Thymus (tissue), 11 donors: ENCODE measurements around the gene ARHGAP15. TPM values are rescaled to one million over a fixed set of nuclear protein-coding genes. Genes with fewer than 3 reads are reported as not detected.

Experiments used
- DNase-seq, 9 donors: peaks; one replicate each; pipeline ENCODE4 v3.0.0-alpha.2; 2013; ENCODE audit warnings: low spot score in 9 of 9, low read depth in 6 of 9, missing footprints in 1 of 9
- H3K27ac ChIP-seq, 2 donors: one replicate each; pipeline ENCODE4 v1.5.1; 2013; ENCODE audit warnings: control low read depth in 1 of 2, low read depth in 1 of 2, low read length in 1 of 2, mild to moderate bottlenecking in 1 of 2, moderate library complexity in 1 of 2
- H3K27me3 ChIP-seq, 2 donors: one replicate each; pipeline ENCODE4 v1.5.1; 2013; ENCODE audit warnings: low read length in 1 of 2; ENCODE audit not compliant: control insufficient read depth in 2 of 2, insufficient read depth in 1 of 2
- H3K36me3 ChIP-seq, 2 donors: one replicate each; pipeline ENCODE4 v1.5.1; 2013; ENCODE audit warnings: low read length in 1 of 2, mild to moderate bottlenecking in 1 of 2, moderate library complexity in 1 of 2; ENCODE audit not compliant: control insufficient read depth in 2 of 2, insufficient read depth in 2 of 2
- H3K4me1 ChIP-seq, 2 donors: one replicate each; pipeline ENCODE4 v1.5.1; 2013; ENCODE audit warnings: low read length in 2 of 2; ENCODE audit not compliant: control insufficient read depth in 2 of 2, insufficient read depth in 2 of 2
- H3K4me3 ChIP-seq, 2 donors: one replicate each; pipeline ENCODE4 v1.5.1; 2013; ENCODE audit warnings: low read length in 2 of 2, control low read depth in 1 of 2, mild to moderate bottlenecking in 1 of 2
- H3K9me3 ChIP-seq, 2 donors: one replicate each; pipeline ENCODE4 v1.5.1; 2013; ENCODE audit warnings: low read length in 1 of 2, mild to moderate bottlenecking in 1 of 2; ENCODE audit not compliant: control insufficient read depth in 2 of 2, insufficient read depth in 1 of 2
- WGBS: extraction: QIAGEN DNeasy Blood & Tissue Kit; methylation state at CpG from one replicate; pipeline ENCODE4 v1.1.7; 2013; 5-methylcytosine and 5-hydroxymethylcytosine counted together
- polyA plus RNA-seq: library from polyadenylated mRNA; stranded (reverse); fragments of 200-250 nt; gene quantifications from one replicate; pipeline ENCODE4 v1.2.3, GENCODE V29; 2013
- total RNA-seq: library from RNA; stranded (reverse); fragments of 120-200 nt; gene quantifications from one replicate; pipeline ENCODE4 v1.2.4, GENCODE V29; 2013
- donor health status: healthy.

The ARHGAP15 gene
- total and polyA plus RNA-seq, 2 donors: 55.8 to 182 TPM

DNA sequence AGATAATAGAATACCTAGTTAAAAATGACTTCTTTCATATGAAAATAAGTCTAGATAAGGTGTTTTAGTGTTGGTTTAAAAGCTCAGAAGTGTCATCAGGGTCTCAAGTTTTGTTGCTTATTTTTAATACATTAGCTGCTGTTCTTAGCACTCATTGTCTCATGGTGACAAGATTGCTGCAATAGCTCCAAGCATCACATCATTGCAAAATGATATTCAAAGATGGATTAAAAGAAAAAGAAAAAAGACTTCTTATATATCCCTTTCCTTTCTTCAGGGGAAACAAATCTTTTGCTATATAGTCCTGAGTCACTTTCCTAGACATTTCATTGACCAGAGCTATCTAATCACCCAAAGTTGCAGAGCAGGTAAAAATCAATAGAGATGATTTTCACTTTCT lies 386.1 kb downstream of the ARHGAP15 start:
- Histone ChIP-seq H3K9me3 (no peaks in the 10 kb centered on the region), H3K4me1 (no peaks in the 10 kb centered on the region), H3K36me3 (peaks cover 16 to 36% of the 10 kb centered on the region in 2 donors), H3K4me3 (no peak overlapping the region), H3K27me3 (no peaks in the 10 kb centered on the region), H3K27ac (no peak overlapping the region)
- DNase-seq: no peak

DNA sequence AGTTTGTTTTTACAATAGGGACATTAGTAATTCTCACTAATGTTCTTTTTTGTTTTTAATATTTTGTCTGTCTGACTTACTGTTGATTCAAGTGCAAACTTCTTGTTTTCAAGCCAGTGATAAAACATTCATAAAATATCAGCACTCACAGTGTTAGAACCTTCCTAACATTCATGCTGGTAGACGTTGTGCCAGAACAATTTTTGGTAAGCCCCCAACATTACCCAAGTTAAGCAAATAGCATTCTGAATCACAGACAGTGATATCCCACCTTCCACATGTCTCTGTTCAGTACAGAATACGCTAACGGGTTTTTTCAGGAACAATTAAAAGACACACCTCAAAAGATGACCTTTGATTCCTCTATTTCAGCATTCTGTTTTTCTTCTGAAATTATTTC lies 390.3 kb downstream of the ARHGAP15 start:
- no peaks in the 10 kb centered on the region for H3K4me1 ChIP-seq
- H3K4me3 ChIP-seq: no peak overlapping the region
- WGBS: 98% methylated on average over 3 of the region's 3 CpGs
- no peaks in the 10 kb centered on the region for H3K9me3 ChIP-seq
- H3K27me3 ChIP-seq: no peaks in the 10 kb centered on the region
- H3K27ac ChIP-seq: no peak overlapping the region
- DNase-seq: no peak
- H3K36me3 ChIP-seq: peaks cover 18 to 27% of the 10 kb centered on the region in 2 donors

DNA sequence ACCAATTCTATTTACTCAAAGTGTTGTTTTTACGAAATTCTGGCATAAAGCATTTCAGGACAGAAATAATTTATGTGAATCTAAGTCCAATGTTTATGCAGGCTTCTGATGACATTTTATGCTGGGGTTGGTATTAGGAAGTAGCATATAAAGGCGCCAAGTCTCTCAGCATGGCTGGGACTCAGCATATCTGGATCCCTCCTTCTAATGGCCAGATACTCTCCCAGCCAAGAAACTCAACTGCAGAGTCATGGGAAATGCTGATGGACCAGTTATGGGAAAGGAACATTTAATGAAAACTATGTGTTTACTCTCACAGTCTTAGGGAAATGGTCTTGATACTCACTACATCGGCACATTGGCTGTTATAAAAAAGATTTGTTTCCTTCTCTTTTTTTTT lies 392.2 kb downstream of the ARHGAP15 start:
- H3K27me3 ChIP-seq: no peaks in the 10 kb centered on the region
- no peak for DNase-seq
- H3K9me3 ChIP-seq: no peaks in the 10 kb centered on the region
- H3K27ac ChIP-seq: no peak overlapping the region
- 95% methylated on average over 3 of the region's 3 CpGs for WGBS
- peaks cover 14 to 20% of the 10 kb centered on the region in 2 donors for H3K36me3 ChIP-seq
- H3K4me3 ChIP-seq: no peak overlapping the region
- peaks cover 0 to 6% of the 10 kb centered on the region in 2 donors for H3K4me1 ChIP-seq

DNA sequence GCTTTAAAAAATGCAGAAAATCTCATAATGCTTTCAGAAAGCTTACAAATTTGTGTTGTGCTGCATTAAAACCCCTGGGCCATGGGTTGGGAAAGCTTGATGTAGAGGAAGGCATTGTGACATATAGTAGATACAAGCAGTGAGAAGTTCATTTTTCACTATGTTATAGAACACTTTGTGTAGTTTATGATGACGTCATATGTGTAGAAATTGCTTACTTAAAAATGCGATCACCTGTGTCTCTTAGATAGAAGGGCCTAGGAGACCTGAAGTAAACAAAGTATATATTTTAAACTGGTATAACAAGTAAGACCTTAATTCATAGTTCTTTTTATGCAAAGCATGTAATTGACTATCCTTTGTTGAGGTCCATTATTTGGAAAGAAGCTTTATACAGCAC lies 393.5 kb downstream of the ARHGAP15 start:
- Histone ChIP-seq H3K36me3 (peaks cover 14 to 20% of the 10 kb centered on the region in 2 donors), H3K4me1 (peaks cover 0 to 6% of the 10 kb centered on the region in 2 donors), H3K27ac (no peak overlapping the region), H3K9me3 (no peaks in the 10 kb centered on the region), H3K4me3 (no peak overlapping the region), H3K27me3 (no peaks in the 10 kb centered on the region)
- DNase-seq: no peak
- WGBS: 97% methylated on average over 2 of the region's 2 CpGs

DNA sequence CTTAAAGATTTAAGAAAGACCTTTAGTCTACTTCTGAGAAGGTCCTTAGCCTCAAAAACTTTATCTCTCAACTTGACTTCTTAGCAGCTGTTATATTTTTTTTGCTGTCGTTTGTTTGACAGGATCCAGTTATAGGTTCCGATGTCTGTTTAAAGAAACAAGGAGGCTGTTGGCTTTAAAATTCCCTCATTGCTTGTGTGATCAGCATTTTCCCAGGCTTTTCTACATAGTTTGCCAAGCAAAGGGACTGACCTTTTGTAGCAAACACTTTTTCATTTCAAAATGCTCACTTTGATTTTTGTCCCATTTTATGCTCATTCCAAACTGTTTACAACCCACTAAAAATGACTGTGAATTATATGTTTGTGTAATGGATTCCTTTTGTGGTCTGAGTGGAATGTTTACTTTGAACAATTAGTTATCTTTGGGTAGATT lies 394.9 kb downstream of the ARHGAP15 start:
- no peaks in the 10 kb centered on the region for H3K27me3 ChIP-seq
- H3K36me3 ChIP-seq: peaks cover 11 to 13% of the 10 kb centered on the region in 2 donors
- WGBS: 96% methylated on average over 2 of the region's 2 CpGs
- DNase-seq: no peak
- peaks cover 0 to 6% of the 10 kb centered on the region in 2 donors for H3K4me1 ChIP-seq
- no peak overlapping the region for H3K27ac ChIP-seq
- H3K4me3 ChIP-seq: no peak overlapping the region
- H3K9me3 ChIP-seq: no peaks in the 10 kb centered on the region

DNA sequence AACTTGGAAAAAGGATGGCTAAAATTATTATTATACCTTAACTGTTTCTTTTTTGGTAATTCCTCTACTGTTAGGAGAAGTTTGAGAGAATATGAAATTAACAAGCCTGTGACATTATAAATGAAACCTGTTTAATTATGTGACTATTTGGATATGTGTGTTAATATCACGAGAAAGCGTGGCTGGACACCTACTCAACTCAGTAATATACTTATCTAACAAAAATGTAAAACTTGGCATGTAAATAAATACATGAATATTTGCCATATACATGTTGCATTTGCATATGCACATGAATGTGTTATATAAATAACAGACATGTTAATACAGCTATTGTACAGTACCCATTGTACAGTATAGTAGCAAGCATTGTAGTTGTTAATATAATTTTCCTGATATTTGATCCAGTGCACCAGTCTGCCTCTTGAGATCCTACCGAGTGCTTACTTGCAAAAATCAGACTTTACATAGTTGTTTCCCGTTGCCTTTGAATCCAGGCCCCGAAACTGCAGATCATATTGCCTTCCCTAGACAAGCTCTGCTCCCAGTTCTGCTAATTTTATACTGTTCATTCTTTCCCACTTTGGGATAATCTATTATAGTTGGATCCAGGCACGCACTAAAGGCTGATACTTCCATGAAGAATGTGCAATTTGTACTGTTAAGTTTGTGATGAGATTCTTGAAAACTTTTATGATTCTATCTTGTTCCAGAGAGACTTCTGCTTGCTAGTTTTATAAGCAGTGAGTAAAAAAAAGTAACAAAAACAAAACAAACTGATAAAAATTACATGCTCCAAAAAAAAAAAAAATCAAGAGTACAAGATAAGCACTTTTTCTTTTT lies 395.6 kb downstream of the ARHGAP15 start:
- 95% methylated on average over 6 of the region's 6 CpGs for WGBS
- Histone ChIP-seq H3K36me3 (peaks cover 5 to 12% of the 10 kb centered on the region in 2 donors), H3K4me1 (peaks cover 0 to 6% of the 10 kb centered on the region in 2 donors), H3K9me3 (no peaks in the 10 kb centered on the region), H3K4me3 (no peak overlapping the region), H3K27me3 (no peaks in the 10 kb centered on the region), H3K27ac (no peak overlapping the region)
- no peak for DNase-seq

DNA sequence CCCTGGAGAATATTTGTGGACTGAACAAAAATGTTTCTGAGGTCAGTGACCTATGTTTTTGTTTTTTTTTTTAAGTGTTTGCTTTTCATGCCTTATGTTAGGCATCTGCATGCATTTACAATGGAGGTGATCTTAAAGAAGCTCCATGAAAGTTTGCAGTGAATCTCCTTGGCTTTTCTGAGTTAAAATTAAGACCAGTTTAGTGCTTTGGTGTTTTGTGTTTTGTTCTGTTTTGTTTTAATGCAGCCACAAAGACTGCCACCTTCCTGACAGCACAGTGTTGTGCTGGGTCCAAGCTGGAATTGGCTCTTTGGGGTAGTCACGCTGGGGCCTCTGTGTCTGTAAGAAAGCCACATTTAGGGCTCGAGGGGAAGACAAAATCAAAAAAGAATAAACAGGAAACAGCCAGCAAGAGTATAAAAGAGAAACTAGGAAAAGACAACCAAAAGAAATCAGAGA lies 396.2 kb downstream of the ARHGAP15 start:
- peak overlapping the region in 1 of 2 donors; percentile 27 for H3K27ac ChIP-seq
- peaks cover 3 to 10% of the 10 kb centered on the region in 2 donors for H3K36me3 ChIP-seq
- H3K4me1 ChIP-seq: peaks cover 0 to 6% of the 10 kb centered on the region in 2 donors
- no peak overlapping the region for H3K4me3 ChIP-seq
- DNase-seq: peak in 3 of 9 donors; percentile 4 to 22 (median 7)
- H3K9me3 ChIP-seq: no peaks in the 10 kb centered on the region
- H3K27me3 ChIP-seq: no peaks in the 10 kb centered on the region
- 15% methylated on average over 2 of the region's 2 CpGs for WGBS

DNA sequence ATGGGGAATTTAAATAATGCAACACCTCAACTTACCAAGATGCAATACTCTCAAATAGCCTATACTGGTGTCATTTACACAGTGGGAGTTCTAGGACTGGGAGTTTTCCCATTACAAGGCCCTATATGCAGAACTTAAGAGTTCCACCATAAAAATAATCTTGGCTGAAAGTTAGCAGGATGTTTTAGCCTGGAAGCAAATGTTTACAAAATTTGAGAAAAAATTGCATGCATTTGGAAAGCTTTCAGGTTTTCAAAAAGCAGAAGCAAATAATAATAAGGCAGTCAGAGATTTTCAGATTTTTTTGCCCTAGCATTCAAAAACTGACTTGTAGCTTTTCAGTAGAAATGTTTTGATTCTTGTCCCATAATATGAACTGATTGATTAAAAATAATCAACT lies 397.3 kb downstream of the ARHGAP15 start:
- H3K36me3 ChIP-seq: peaks cover 0 to 7% of the 10 kb centered on the region in 2 donors
- H3K27ac ChIP-seq: peak overlapping the region in 1 of 2 donors; percentile 16
- H3K4me1 ChIP-seq: peaks cover 0 to 6% of the 10 kb centered on the region in 2 donors
- no peaks in the 10 kb centered on the region for H3K27me3 ChIP-seq
- no peak for DNase-seq
- H3K9me3 ChIP-seq: no peaks in the 10 kb centered on the region
- H3K4me3 ChIP-seq: no peak overlapping the region

DNA sequence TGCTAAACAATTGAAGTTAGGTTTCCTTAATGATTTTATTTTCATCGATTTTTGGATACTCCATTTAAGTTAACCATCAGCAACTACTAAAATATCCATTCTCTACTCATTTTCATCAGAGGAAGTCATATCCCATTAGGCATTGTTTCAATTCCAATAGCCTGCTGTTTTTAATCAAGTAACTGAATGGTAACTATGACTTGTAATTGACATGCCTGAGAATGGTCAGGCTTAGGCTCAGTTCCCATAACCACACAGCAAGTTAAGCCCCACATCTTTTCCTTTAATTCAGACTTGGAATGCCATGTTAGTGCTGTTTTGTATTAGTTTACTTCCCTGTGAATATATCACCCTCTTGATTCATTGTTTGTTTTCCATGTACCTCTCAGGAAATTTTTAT lies 398.8 kb downstream of the ARHGAP15 start:
- Histone ChIP-seq H3K36me3 (peaks cover 0 to 9% of the 10 kb centered on the region in 2 donors), H3K27ac (no peak overlapping the region), H3K4me1 (peaks cover 0 to 6% of the 10 kb centered on the region in 2 donors), H3K9me3 (no peaks in the 10 kb centered on the region), H3K4me3 (no peak overlapping the region), H3K27me3 (no peaks in the 10 kb centered on the region)
- DNase-seq: no peak
- WGBS: 99% methylated on average over 1 of the region's 1 CpG
